T-helper 1 cell treated with Interleukin-12 subunit alpha and Interleukin-12 subunit beta and Interleukin-4 antibody, amounts not matched to agents 30 ng/mL and 1 ng/mL, for 36 hours (primary cell): ENCODE results near the gene C4orf54. TPM values are rescaled to one million over a fixed set of nuclear protein-coding genes. Genes with fewer than 3 reads are reported as not detected.

Source experiments
- intact Hi-C: fragments of 100-400 bp; cut with micrococcal nuclease; formaldehyde crosslinking; loops from one replicate; pipeline ENCODE4 v1.15.1; 2024
- total RNA-seq: library from RNA; stranded (reverse); gene quantifications from 2 replicates; pipeline ENCODE4 v1.2.3, GENCODE V29; 2022

The C4orf54 gene
- total RNA-seq, 1 donor from 2014 or later, result not detected

DNA sequence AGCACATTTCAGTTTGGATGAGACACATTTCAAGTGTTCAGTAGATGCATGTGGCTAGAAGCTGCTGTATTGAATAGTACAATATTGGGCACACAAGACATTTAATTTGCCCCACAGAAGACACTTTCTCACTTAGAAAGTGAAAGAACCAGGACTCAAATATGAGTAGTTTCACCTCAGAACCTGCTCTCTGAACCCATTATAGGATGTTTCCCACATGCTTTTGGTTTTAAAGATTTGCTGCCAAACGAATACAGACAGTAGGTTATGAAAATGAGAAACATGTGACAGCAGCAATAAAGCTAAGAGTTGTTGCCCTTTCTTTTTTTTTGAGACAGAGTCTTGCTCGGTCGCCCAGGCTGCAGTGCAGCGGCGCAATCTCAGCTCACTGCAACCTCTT is 32.3 kb downstream of the C4orf54 start:
- intact Hi-C loops, result no loop called here

DNA sequence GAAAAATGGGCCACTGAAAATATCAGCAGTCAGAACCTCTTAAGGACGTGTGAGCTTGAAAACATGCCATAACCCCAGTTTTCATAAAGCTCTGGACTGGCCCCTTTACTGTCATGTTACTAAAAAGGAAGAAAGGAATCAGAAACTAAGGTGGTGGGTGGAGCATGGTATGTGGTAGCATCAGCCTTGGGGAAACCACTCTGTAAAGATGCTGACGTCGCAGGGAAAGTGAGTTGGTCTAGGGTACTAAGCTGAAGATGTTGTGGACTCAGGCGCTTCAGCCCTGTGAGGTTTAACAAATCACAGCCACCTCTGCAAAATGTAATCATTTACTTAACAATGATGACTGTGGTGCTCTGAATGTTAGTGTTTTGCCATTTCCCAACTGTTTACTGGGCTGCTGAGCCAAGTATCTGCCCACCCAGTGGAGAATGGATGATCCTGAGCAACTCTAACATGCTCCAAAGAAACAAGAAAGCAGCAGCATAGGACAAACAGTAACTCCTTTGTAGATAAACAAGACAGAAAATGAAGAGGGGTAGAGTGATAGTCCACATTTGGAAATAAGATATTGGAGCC is 33.4 kb downstream of the C4orf54 start:
- intact Hi-C loops, result no loop called here

DNA sequence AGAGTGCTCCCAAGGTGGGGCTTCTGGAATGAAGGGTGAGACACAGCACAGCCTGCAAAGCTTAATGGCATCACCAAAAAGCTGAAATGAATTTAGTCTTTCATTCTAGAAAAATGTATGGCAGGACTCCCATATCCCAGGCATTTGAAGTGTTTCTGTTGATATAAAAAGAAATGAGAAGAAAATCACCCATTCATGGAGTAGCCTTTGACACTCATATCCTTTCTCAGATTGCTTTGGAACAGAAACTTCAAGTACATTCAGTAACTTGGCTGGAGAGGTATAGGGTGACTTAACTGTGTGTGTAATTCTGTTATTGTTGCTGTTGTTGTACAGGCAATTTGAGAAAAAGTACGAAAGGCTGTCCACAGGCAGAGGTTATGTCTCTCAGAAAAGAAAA is 35.3 kb downstream of the C4orf54 start:
- intact Hi-C loops, result no loop called here

DNA sequence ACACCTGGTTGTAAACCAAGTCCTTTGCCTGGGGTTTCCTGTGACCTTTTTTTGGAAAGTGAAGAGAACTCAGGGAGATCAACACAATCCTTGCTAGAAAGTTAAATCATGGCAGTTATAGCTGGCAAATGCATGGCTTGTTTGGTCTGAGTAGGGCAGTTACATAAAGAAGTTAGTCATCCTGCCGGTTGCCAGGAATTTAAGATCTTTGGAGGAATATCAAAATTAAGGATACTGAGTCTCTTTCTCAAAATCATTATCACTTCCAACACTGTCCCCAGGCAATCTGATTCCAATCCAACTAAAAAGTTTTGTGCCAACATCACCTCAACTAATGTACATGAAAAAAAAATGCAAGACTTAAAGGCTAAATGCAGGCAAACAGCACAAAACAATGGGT is 40.3 kb downstream of the C4orf54 start:
- intact Hi-C loops, result no loop called here

DNA sequence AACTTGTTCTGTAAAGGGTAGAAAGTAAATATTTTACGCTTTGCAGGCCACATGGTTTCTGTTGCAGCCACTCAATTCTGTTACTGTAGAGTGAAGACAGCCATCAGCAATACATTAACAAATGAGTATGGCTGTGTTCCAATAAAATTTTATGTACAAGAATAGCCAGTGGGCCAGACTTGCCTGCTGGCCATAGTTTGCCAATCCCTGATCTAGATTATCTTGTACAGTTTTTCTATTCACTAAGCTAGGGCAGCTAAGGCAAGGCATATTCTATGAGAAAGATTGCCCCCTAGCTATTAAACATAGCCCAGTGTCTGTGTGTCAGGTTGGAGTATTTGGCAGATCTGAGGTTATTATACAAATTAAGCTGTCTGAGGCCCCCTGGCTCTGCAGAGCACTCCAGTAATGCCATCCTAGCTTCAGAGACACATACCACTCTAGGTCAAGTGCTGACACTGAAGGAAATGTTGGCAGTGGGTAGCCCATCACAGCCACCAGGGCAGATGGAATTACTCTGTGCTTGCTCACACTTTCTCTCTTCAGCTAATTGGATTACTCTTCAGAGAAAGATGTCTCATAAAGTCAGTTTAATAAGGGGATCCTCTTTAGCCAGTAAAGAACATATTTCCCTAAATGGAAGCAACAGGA is 42.3 kb downstream of the C4orf54 start:
- intact Hi-C loops, result no loop called here

DNA sequence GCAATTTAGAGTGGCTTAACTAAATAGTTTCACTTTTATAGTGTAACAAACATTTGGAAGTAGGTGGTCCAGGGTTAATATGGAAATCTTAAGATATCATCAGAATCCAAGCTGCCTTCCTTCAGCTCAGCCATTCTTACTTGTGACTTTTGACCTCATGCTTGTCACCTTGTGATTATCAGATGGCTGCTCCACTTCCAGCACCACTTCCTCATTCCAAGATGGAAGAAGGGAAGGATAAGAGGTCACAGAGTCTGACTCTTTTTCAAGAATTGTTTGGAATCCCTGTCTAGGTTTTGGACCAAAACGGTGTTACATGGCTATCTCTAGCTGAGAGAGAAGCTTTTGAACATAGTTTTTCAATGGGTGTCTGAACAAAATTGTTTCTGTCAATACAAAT is 43.1 kb downstream of the C4orf54 start:
- intact Hi-C loops, result no loop called here

DNA sequence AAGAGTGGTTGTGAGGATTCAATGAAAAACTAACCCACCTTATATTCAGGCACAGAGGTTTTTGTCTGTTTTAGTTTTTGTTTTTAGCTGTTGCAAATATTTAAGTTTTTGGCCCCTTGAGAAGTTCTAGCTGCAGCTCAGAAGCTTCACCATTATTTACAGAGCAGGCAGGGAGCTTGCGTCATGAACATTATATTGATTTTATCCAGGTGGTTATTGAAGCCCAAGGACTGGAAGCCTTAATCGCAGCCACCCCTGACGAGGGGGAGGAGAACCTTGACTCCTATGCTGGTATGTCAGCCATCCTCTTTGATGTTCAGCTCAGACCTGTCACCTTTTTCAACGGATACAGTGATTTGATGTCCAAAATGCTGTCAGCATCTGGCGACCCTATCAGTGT is 44.9 kb downstream of the C4orf54 start:
- intact Hi-C loops, result no loop called here

DNA sequence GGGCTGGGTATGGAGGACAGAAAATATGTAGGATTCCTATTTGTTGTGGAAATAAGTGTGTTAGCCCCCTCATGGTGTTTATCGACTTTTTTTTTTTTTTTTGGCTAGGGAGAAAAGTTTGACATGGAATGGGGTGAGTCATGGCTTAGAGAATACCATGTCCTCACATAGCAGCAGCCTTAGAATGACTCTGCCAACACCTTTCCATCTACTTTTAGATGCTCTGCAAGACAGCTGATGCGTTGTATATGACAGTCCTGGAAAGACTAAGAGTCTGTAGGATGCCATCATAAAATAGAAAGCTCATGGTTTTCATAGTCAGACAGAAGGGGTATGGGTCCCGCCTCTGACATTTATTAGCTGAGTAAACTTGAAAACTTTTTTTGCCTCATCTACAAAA is 45.3 kb downstream of the C4orf54 start:
- intact Hi-C loops, result no loop called here

DNA sequence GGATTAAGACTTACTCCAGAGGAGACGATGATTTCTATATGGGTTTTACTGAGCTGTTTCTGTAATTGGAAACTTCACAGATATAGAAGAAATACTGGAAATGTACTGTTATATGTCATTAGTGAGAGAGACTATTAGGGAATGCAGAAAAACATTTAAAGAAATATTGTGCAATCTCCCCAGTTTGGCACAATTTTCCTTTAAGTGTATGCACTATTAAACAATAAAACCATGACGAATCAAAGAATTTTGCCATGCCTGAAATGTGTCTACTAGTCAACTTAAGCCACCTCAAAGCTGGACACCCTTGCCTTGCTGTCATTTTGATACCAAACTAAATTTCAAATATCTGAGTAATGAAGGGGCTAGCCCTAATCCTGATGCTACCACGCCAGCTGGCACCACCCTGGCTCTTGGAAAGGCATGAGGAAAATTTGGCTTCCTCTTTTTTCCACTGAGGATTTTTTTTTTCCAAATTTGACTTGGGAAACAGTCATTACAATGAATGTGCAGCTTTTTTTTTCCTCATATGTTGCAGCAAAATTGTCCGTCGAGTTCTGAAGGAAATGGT is 46.9 kb downstream of the C4orf54 start:
- intact Hi-C loops, result no loop called here

DNA sequence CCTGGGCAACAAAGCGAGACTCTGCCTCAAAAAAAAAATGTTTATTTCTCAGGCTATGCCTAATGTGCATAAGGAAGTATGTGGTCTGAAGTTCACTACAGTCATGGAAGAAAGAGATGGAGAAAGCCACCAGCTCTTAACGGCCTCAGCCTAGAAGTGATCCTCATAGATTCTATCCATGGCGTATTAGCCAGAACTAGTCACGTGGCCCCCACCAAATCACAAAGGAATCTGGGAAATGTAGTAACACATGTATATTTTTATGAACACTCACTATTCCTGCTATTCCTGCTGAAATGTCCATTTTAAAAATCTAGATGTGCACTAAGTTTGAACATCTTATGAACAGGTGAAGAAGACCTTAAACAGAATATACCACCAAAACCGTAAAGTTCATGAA is 49.2 kb downstream of the C4orf54 start:
- intact Hi-C loops, result no loop called here

Other genes with a start within 250 kb of the C4orf54 start
- gene ADH7, start 222.5 kb downstream of the C4orf54 start, total RNA-seq, result not detected in 2 replicates
- not detected in 2 replicates for gene C4orf17, start 146.8 kb downstream of the C4orf54 start, total RNA-seq
- gene TRMT10A, start 93.8 kb downstream of the C4orf54 start, total RNA-seq, result 8.0 and 8.1 TPM in 2 replicates
- gene MTTP, start 83.0 kb downstream of the C4orf54 start, total RNA-seq, result 0.07 TPM in 1 of 2 replicates, not detected in the other
- gene DAPP1, start 159.0 kb upstream of the C4orf54 start, total RNA-seq, result 51.4 and 52.6 TPM in 2 replicates
- gene LAMTOR3, start 236.6 kb upstream of the C4orf54 start, total RNA-seq, result 32.7 and 36.1 TPM in 2 replicates